K562 (cell line): ENCODE measurements around the gene WDR27. TPM values are rescaled to one million over a fixed set of nuclear protein-coding genes. Genes with fewer than 3 reads are reported as not detected.

Experiments
- ATAC-seq: fragments of 200-7000 bp; cut with Tn5 transposase; 3 replicates; pipeline ENCODE4 v1.9.1; 2020; ENCODE audit warnings: moderate library complexity
- BruUV-seq: library from RNA; stranded (reverse); fragments of 400-500 nt; replicated peaks from 2 replicates; lab custom pipeline; 2021; lab: Mats Ljungman, UMichigan
- CTCF ChIA-PET: fragments of 300-600 bp; formaldehyde crosslinking; extraction: SDS; loops from one replicate; lab custom pipeline; 2021; ENCODE audit warnings: low intra/inter-chr PET ratio; lab: Yijun Ruan, JAX
- POLR2A ChIA-PET: fragments of 300-600, 350-650 bp; sonication (Branson Sonifier 250); formaldehyde crosslinking; extraction: SDS; loops from one replicate; lab custom pipeline; 2021; ENCODE audit warnings: antibody characterized with exemption, inconsistent platforms; lab: Yijun Ruan, JAX
- DNase-seq, 4 experiments: peaks; one replicate each; pipeline versions ENCODE4 v3.0.0 to v3.0.0-alpha.2; 2011 to 2018; ENCODE audit warnings: low spot score in 3 of 4, mixed read lengths in 3 of 4; ENCODE audit errors: extremely low read depth in 1 of 4
- FAIRE-seq: peaks from 2 replicates; lab custom pipeline; 2011; peaks lifted over from hg19 to GRCh38; lab: Jason Lieb, UNC
- H2AFZ ChIP-seq: 2 replicates; pipeline ENCODE4 v1.6.0; 2011; ENCODE audit warnings: low read depth, low read length, control low read depth, inconsistent platforms
- H3K27ac ChIP-seq: fragments of 200-600 bp; 3 replicates; pipeline ENCODE4 v1.8.0; 2011; ENCODE audit warnings: low read depth, mild to moderate bottlenecking, control low read depth, inconsistent platforms, low read length, moderate library complexity, mixed read lengths; ENCODE audit errors: extremely low read depth
- H3K27me3 ChIP-seq, 2 experiments: fragments of 300-600 bp in 1 of 2; 2 replicates in 1 of 2; 3 replicates in 1 of 2; pipeline versions ENCODE4 v1.6.0 to v1.8.0; 2011; ENCODE audit warnings: inconsistent platforms in 2 of 2, low read length in 2 of 2, mild to moderate bottlenecking in 1 of 2, mixed read lengths in 1 of 2, moderate library complexity in 1 of 2; ENCODE audit not compliant: control insufficient read depth in 2 of 2, insufficient read depth in 2 of 2
- H3K36me3 ChIP-seq: fragments of 300-600 bp; 3 replicates; pipeline ENCODE4 v1.8.0; 2011; ENCODE audit warnings: mild to moderate bottlenecking, low read length, inconsistent platforms; ENCODE audit not compliant: control insufficient read depth, insufficient read depth
- H3K4me1 ChIP-seq, 2 experiments: fragments of 200-600 bp in 1 of 2; replicated peaks in 1 of 2; 2 replicates in 1 of 2; 3 replicates in 1 of 2; pipeline versions ENCODE4 v1.5.1 to v1.8.0; 2011; ENCODE audit warnings: inconsistent platforms in 2 of 2, low read length in 2 of 2, mild to moderate bottlenecking in 1 of 2, mixed read lengths in 1 of 2, moderate library complexity in 1 of 2; ENCODE audit not compliant: control insufficient read depth in 2 of 2, insufficient read depth in 2 of 2
- H3K4me2 ChIP-seq: 2 replicates; pipeline ENCODE4 v1.6.1; 2011; ENCODE audit warnings: low read length, control low read depth, inconsistent platforms, mixed read lengths; ENCODE audit not compliant: insufficient read depth
- H3K4me3 ChIP-seq: fragments of 200-600 bp; sonication (generic), shearing (Covaris generic); 2 replicates; pipeline ENCODE4 v1.5.1; 2016; ENCODE audit warnings: control low read depth, inconsistent platforms
- H3K79me2 ChIP-seq: fragments of 200-600 bp; 3 replicates; pipeline ENCODE4 v1.8.0; 2011; ENCODE audit warnings: low read length, inconsistent platforms; ENCODE audit not compliant: control insufficient read depth, insufficient read depth
- H3K9ac ChIP-seq, 2 experiments: 2 replicates each; pipeline versions ENCODE4 v1.6.0 to v1.6.1; 2011; ENCODE audit warnings: low read depth in 2 of 2, low read length in 2 of 2, control low read depth in 1 of 2, inconsistent platforms in 1 of 2, mild to moderate bottlenecking in 1 of 2, mixed read lengths in 1 of 2; ENCODE audit not compliant: insufficient read depth in 1 of 2
- H3K9me1 ChIP-seq: one replicate; pipeline ENCODE4 v1.6.0; 2011; ENCODE audit warnings: inconsistent platforms, mild to moderate bottlenecking, low read length, moderate library complexity; ENCODE audit not compliant: control insufficient read depth, insufficient read depth
- H3K9me3 ChIP-seq: replicated peaks from 2 replicates; pipeline ENCODE4 v1.5.1; 2011; ENCODE audit warnings: low read depth, low read length, inconsistent platforms; ENCODE audit not compliant: control insufficient read depth, insufficient read depth
- H4K20me1 ChIP-seq: replicated peaks from 2 replicates; pipeline ENCODE4 v1.6.1; 2011; ENCODE audit warnings: low read length, inconsistent platforms, mixed read lengths; ENCODE audit not compliant: control insufficient read depth, insufficient read depth
- CTCF ChIP-seq, 3 experiments: IDR thresholded peaks in 2 of 3; conservative IDR thresholded peaks in 1 of 3; 2 replicates each; pipeline ENCODE4 v1.5.1; 2011 to 2012; ENCODE audit warnings: low read length in 3 of 3, mild to moderate bottlenecking in 3 of 3, control low read depth in 2 of 3, improper control_type of control experiment in 1 of 3, inconsistent platforms in 1 of 3, low read depth in 1 of 3, mixed read lengths in 1 of 3, moderate library complexity in 1 of 3; ENCODE audit not compliant: insufficient read depth in 2 of 3
- CUX1 ChIP-seq: fragments of 200-800 bp; sonication (Bioruptor generic); IDR thresholded peaks from 2 replicates; pipeline ENCODE4 v1.6.1; 2016; ENCODE audit warnings: missing genetic modification characterization, missing compliant biosample characterization
- KHSRP ChIP-seq: fragments of 450-650 bp; IDR thresholded peaks from 2 replicates; pipeline ENCODE4 v1.6.1; 2017
- ZMIZ1 ChIP-seq, 2 experiments: fragments of 150-350 bp in 1 of 2; IDR thresholded peaks; 2 replicates each; pipeline ENCODE4 v1.6.1; 2012 to 2016; ENCODE audit warnings: low read depth in 2 of 2, low read length in 2 of 2, mild to moderate bottlenecking in 1 of 2, moderate library complexity in 1 of 2
- WGBS: fragments of 100-300 bp; shearing (Covaris generic); methylation state at CpG from one replicate; pipeline ENCODE4 v1.1.6; 2016; ENCODE audit warnings: low coverage, mixed read lengths; ENCODE audit not compliant: insufficient coverage; ENCODE audit errors: missing lambda C conversion rate; 5-methylcytosine and 5-hydroxymethylcytosine counted together
- in situ Hi-C: fragments of 300-500 bp; cut with MboI; formaldehyde crosslinking; loops from 4 replicates; pipeline ENCODE4 v1.15.0; 2018; ENCODE audit warnings: inconsistent platforms, mixed read lengths
- intact Hi-C: fragments of 100-400 bp; cut with micrococcal nuclease; formaldehyde crosslinking; loops from 2 replicates; pipeline ENCODE4 v1.14.2; 2022
- polyA plus RNA-seq, 8 experiments: library from polyadenylated mRNA; depleted of rRNA in 4 of 8; stranded (reverse) in 5 of 8; unstranded in 3 of 8; fragments of >200 nt; fragmentation: Nextera tagmentation in 2 of 8; fragmentation: Illumina TruSeq in 1 of 8; extraction: Ambion mirVana in 2 of 8; extraction: Trizol in 1 of 8; gene quantifications; 2 replicates each; pipeline versions ENCODE4 v1.2.1 to v1.2.3, GENCODE V29; 2011 to 2014; ENCODE audit warnings: inconsistent platforms in 1 of 8, missing spikeins in 1 of 8
- total RNA-seq, 7 experiments: library from RNA; depleted of rRNA in 6 of 7; stranded (reverse); fragments of >200 nt in 6 of 7; fragmentation: Illumina TruSeq in 2 of 7; extraction: Trizol in 2 of 7; gene quantifications; 2 replicates each; pipeline versions ENCODE4 v1.2.1 to v1.2.3, GENCODE V29; 2011 to 2021; ENCODE audit warnings: low replicate concordance in 1 of 7

The WDR27 gene
- total and polyA plus RNA-seq, 9 of the 15 experiments (the other 6 are each of a cell fraction or from before 2014, with no cell fraction given), result 4.3 to 77.2 (median 22.7) TPM

- ChIA-PET CTCF (no interaction called here), POLR2A (no interaction called here)
- Histone ChIP-seq H2AFZ (no peak overlapping the region), H3K27me3 (no peaks in the 10 kb centered on the region), H3K4me1 (no peaks in the 10 kb centered on the region), H3K36me3 (no peaks in the 10 kb centered on the region), H3K9me3 (no peaks in the 10 kb centered on the region), H3K4me3 (no peak overlapping the region), H4K20me1 (no peaks in the 10 kb centered on the region), H3K79me2 (no peaks in the 10 kb centered on the region), H3K9ac (no peak overlapping the region), H3K4me2 (no peak overlapping the region), H3K27ac (no peak overlapping the region), H3K9me1 (no peaks in the 10 kb centered on the region)
- in situ Hi-C loops (no loop called here), intact Hi-C loops (no loop called here)
- no peak for FAIRE-seq
- 0% methylated on average over 1 of the region's 1 CpG for WGBS
- TF ChIP-seq ZMIZ1 (IDR thresholded peaks at IDR 0.05; ENCODE audit: low read depth in 2 of 2, low read length in 2 of 2), result no peak
- no peak for TF ChIP-seq KHSRP
- no peak for TF ChIP-seq CTCF (IDR thresholded peaks at IDR 0.05 in 2 of 3, conservative IDR thresholded peaks at IDR 0.05 in 1 of 3; ENCODE audit: insufficient read depth in 2 of 3, low read depth in 1 of 3, low read length in 3 of 3)
- TF ChIP-seq CUX1 (CRISPR knock-in tag), result no peak
- no TSS peak for BruUV-seq
- no peak for DNase-seq
- no peak for ATAC-seq
Observed at GRCh38 chr6:169604076-169604475, 97.8 kb downstream of the WDR27 start.
